IMR-90 (cell line): ENCODE results near the gene DSCAML1. TPM values are rescaled to one million over a fixed set of nuclear protein-coding genes. Genes with fewer than 3 reads are reported as not detected.

Source experiments
- ATAC-seq: fragments of 200-7000 bp; cut with Tn5 transposase; 2 replicates; pipeline ENCODE4 v1.9.1; 2020; ENCODE audit warnings: low read depth, mild to moderate bottlenecking, moderate library complexity
- BruUV-seq: library from RNA; stranded (reverse); fragments of 400-500 nt; replicated peaks from 2 replicates; lab custom pipeline; 2021; lab: Mats Ljungman, UMichigan
- CTCF ChIA-PET: fragments of 300-600 bp; formaldehyde crosslinking; extraction: SDS; loops from one replicate; lab custom pipeline; 2021; ENCODE audit warnings: antibody characterized with exemption; lab: Yijun Ruan, JAX
- POLR2A ChIA-PET: fragments of 300-600 bp; sonication (Branson Sonifier 250); formaldehyde crosslinking; loops from one replicate; lab custom pipeline; 2022; ENCODE audit warnings: antibody characterized with exemption; ENCODE audit not compliant: unreplicated experiment; lab: Charles Lee
- DNase-seq: peaks from one replicate; pipeline ENCODE4 v3.0.0; 2013
- H2AFZ ChIP-seq: replicated peaks from 2 replicates; pipeline ENCODE3; 2013; ENCODE audit warnings: low read length, mild to moderate bottlenecking; ENCODE audit not compliant: poor library complexity
- H2AK5ac ChIP-seq: 2 replicates; pipeline ENCODE4 v1.6.1; 2013; ENCODE audit warnings: low read depth, low read length, inconsistent platforms
- H2AK9ac ChIP-seq: replicated peaks from 2 replicates; pipeline ENCODE3; 2013; ENCODE audit warnings: mild to moderate bottlenecking, low read depth, low read length, moderate library complexity; ENCODE audit not compliant: poor library complexity
- H2BK120ac ChIP-seq: 2 replicates; pipeline ENCODE4 v1.6.1; 2013; ENCODE audit warnings: low read depth, low read length, inconsistent platforms
- H2BK15ac ChIP-seq: 3 replicates; pipeline ENCODE4 v1.6.1; 2013; ENCODE audit warnings: low read depth, low read length, inconsistent platforms
- H2BK20ac ChIP-seq: 2 replicates; pipeline ENCODE4 v1.6.1; 2013; ENCODE audit warnings: low read depth, mild to moderate bottlenecking, inconsistent platforms, low read length, moderate library complexity
- H2BK5ac ChIP-seq: 2 replicates; pipeline ENCODE4 v1.6.1; 2013; ENCODE audit warnings: mild to moderate bottlenecking, low read depth, low read length, inconsistent platforms; ENCODE audit not compliant: poor library complexity, severe bottlenecking
- H3K14ac ChIP-seq: replicated peaks from 2 replicates; pipeline ENCODE4 v1.6.1; 2013; ENCODE audit warnings: low read depth, low read length, inconsistent platforms
- H3K18ac ChIP-seq: 2 replicates; pipeline ENCODE4 v1.6.1; 2013; ENCODE audit warnings: low read depth, low read length, control low read depth
- H3K23ac ChIP-seq: 2 replicates; pipeline ENCODE4 v1.6.1; 2013; ENCODE audit warnings: low read depth, low read length, inconsistent platforms
- H3K27ac ChIP-seq: 2 replicates; pipeline ENCODE4 v1.5.1; 2013; ENCODE audit warnings: mild to moderate bottlenecking, control low read depth, low read length; ENCODE audit not compliant: insufficient read depth
- H3K27me3 ChIP-seq: 2 replicates; pipeline ENCODE4 v1.6.1; 2013; ENCODE audit warnings: low read length; ENCODE audit not compliant: control insufficient read depth, insufficient read depth
- H3K36me3 ChIP-seq: 2 replicates; pipeline ENCODE4 v1.6.1; 2013; ENCODE audit warnings: low read length, mixed read lengths; ENCODE audit not compliant: control insufficient read depth, insufficient read depth
- H3K4ac ChIP-seq: 2 replicates; pipeline ENCODE4 v1.6.1; 2013; ENCODE audit warnings: low read depth, low read length, inconsistent platforms
- H3K4me1 ChIP-seq: 2 replicates; pipeline ENCODE4 v1.6.1; 2013; ENCODE audit warnings: low read length, mixed read lengths; ENCODE audit not compliant: control insufficient read depth, insufficient read depth
- H3K4me2 ChIP-seq: 2 replicates; pipeline ENCODE4 v1.6.1; 2013; ENCODE audit warnings: low read depth, mild to moderate bottlenecking, control low read depth, low read length, moderate library complexity
- H3K4me3 ChIP-seq: 2 replicates; pipeline ENCODE4 v1.5.1; 2013; ENCODE audit warnings: low read depth, mild to moderate bottlenecking, control low read depth, low read length, moderate library complexity; ENCODE audit not compliant: insufficient read depth
- H3K56ac ChIP-seq: 2 replicates; pipeline ENCODE4 v1.6.1; 2013; ENCODE audit warnings: low read length, inconsistent platforms; ENCODE audit not compliant: insufficient read depth; ENCODE audit errors: extremely low read depth
- H3K79me1 ChIP-seq, 2 experiments: 2 replicates each; pipeline ENCODE4 v1.6.1; 2013; ENCODE audit warnings: low read length in 2 of 2, inconsistent platforms in 1 of 2, low read depth in 1 of 2
- H3K9ac ChIP-seq: 2 replicates; pipeline ENCODE4 v1.6.1; 2013; ENCODE audit warnings: low read depth, low read length, control low read depth
- H3K9me1 ChIP-seq: 2 replicates; pipeline ENCODE4 v1.6.1; 2013; ENCODE audit warnings: low read length, inconsistent platforms; ENCODE audit not compliant: insufficient read depth
- H3K9me3 ChIP-seq: 2 replicates; pipeline ENCODE4 v1.6.1; 2013; ENCODE audit warnings: low read length; ENCODE audit not compliant: control insufficient read depth, insufficient read depth
- H4K20me1 ChIP-seq: 2 replicates; pipeline ENCODE4 v1.6.1; 2013; ENCODE audit warnings: low read length, inconsistent platforms; ENCODE audit not compliant: insufficient read depth
- H4K5ac ChIP-seq: 2 replicates; pipeline ENCODE4 v1.6.1; 2013; ENCODE audit warnings: mild to moderate bottlenecking, low read depth, low read length, control low read depth
- H4K8ac ChIP-seq, 2 experiments: 2 replicates each; pipeline ENCODE4 v1.6.1; 2013; ENCODE audit warnings: low read depth in 2 of 2, low read length in 2 of 2, control low read depth in 1 of 2, inconsistent platforms in 1 of 2
- H4K91ac ChIP-seq: 2 replicates; pipeline ENCODE4 v1.6.1; 2013; ENCODE audit warnings: low read depth, low read length, inconsistent platforms; ENCODE audit not compliant: insufficient read depth
- BHLHE40 ChIP-seq: fragments of 150-350 bp; IDR thresholded peaks from 2 replicates; pipeline ENCODE4 v1.6.1; 2016; ENCODE audit warnings: mild to moderate bottlenecking, low read depth, low read length
- CEBPB ChIP-seq: IDR thresholded peaks from 2 replicates; pipeline ENCODE4 v1.6.1; 2012; ENCODE audit warnings: low read depth, low read length, improper control_type of control experiment
- CTCF ChIP-seq: conservative IDR thresholded peaks from 2 replicates; pipeline ENCODE4 v1.5.1; 2012; ENCODE audit warnings: mild to moderate bottlenecking, low read depth, low read length, improper control_type of control experiment
- FOS ChIP-seq: fragments of 150-350 bp; IDR thresholded peaks from 2 replicates; pipeline ENCODE4 v1.6.1; 2016; ENCODE audit warnings: low read depth, low read length
- MAZ ChIP-seq: IDR thresholded peaks from 2 replicates; pipeline ENCODE4 v1.6.1; 2012; ENCODE audit warnings: low read depth, mild to moderate bottlenecking, low read length, improper control_type of control experiment, moderate library complexity, borderline replicate concordance
- MXI1 ChIP-seq: IDR thresholded peaks from 2 replicates; pipeline ENCODE4 v1.6.1; 2012; ENCODE audit warnings: low read depth, mild to moderate bottlenecking, low read length, moderate library complexity, borderline replicate concordance
- NFE2L2 ChIP-seq: fragments of 150-350 bp; IDR thresholded peaks from 2 replicates; pipeline ENCODE4 v1.6.1; 2016; ENCODE audit warnings: low read depth, mild to moderate bottlenecking, low read length
- USF2 ChIP-seq: fragments of 150-350 bp; IDR thresholded peaks from 2 replicates; pipeline ENCODE4 v1.6.1; 2017; ENCODE audit warnings: mild to moderate bottlenecking, antibody characterized with exemption, low read length, low read depth
- WGBS, 2 experiments: methylation state at CpG; one replicate each; pipeline versions ENCODE4 v1.1.5 to v1.1.7; 2013; ENCODE audit warnings: missing lambda C conversion rate in 2 of 2; ENCODE audit not compliant: insufficient read length in 1 of 2; ENCODE audit errors: extremely low coverage in 2 of 2; 5-methylcytosine and 5-hydroxymethylcytosine counted together
- dilution Hi-C: fragments of 300-500 bp; cut with HindIII; formaldehyde crosslinking; loops from one replicate; pipeline ENCODE4 v1.14.3; 2018; ENCODE audit warnings: low sequenced_read_pairs; ENCODE audit not compliant: unreplicated experiment
- in situ Hi-C: fragments of 300-500 bp; cut with MboI; formaldehyde crosslinking; loops from 3 replicates; pipeline ENCODE4 v1.14.3; 2019; ENCODE audit warnings: low sequenced_read_pairs, inconsistent platforms, mixed read lengths
- intact Hi-C: fragments of 100-400 bp; cut with micrococcal nuclease; formaldehyde crosslinking; loops from 2 replicates; pipeline ENCODE4 v1.10.0; 2022
- polyA plus RNA-seq, 3 experiments: library from polyadenylated mRNA; depleted of rRNA; stranded (reverse); fragments of >200 nt; gene quantifications; 2 replicates each; pipeline ENCODE4 v1.2.3, GENCODE V29; 2012; ENCODE audit warnings: low replicate concordance in 1 of 3
- total RNA-seq: library from RNA; depleted of rRNA; stranded (reverse); fragments of >200 nt; gene quantifications from 2 replicates; pipeline ENCODE4 v1.2.3, GENCODE V29; 2012

Gene DSCAML1
- total and polyA plus RNA-seq, 2 of the 4 experiments (the other 2 are of a cell fraction), result not detected

GRCh38 chr11:117644403-117645155 is 152.4 kb downstream of the DSCAML1 start:
- Histone ChIP-seq H3K18ac (no peak overlapping the region), H4K8ac (no peak overlapping the region), H3K4ac (no peak overlapping the region), H2BK15ac (no peak overlapping the region), H3K23ac (no peak overlapping the region), H2BK5ac (no peak overlapping the region), H3K4me2 (no peak overlapping the region), H3K27ac (no peak overlapping the region), H3K56ac (no peak overlapping the region), H2BK120ac (no peak overlapping the region), H3K27me3 (peaks cover 13% of the 10 kb centered on the region), H3K4me1 (no peaks in the 10 kb centered on the region), H3K79me1 (no peaks in the 10 kb centered on the region), H2AK9ac (no peak overlapping the region), H4K5ac (no peak overlapping the region), H3K14ac (no peak overlapping the region), H4K91ac (no peak overlapping the region), H3K9me3 (no peaks in the 10 kb centered on the region), H3K4me3 (no peak overlapping the region), H3K9me1 (no peaks in the 10 kb centered on the region), H3K9ac (no peak overlapping the region), H4K20me1 (no peaks in the 10 kb centered on the region), H2AK5ac (no peak overlapping the region), H3K36me3 (no peaks in the 10 kb centered on the region), H2BK20ac (no peak overlapping the region), H2AFZ (no peak overlapping the region)
- POLR2A ChIA-PET, result no interaction called here
- TF ChIP-seq MAZ (no peak), BHLHE40 (no peak), CEBPB (no peak), CTCF (no peak), USF2 (no peak), MXI1 (no peak), FOS (no peak), NFE2L2 (no peak)
- dilution Hi-C loops, result no loop called here
- intact Hi-C loops, result no loop called here
- WGBS, 2 experiments, result 39% methylated on average over 5 of the region's 26 CpGs; no CpG with 5 or more reads in 1 of the 2 experiments
- in situ Hi-C loops, result no loop called here
- ATAC-seq (no peak), DNase-seq (no peak)
- CTCF ChIA-PET, result no interaction called here
- BruUV-seq, result no TSS peak
